Measurements from ENCODE around the gene NRIP1.

DNA sequence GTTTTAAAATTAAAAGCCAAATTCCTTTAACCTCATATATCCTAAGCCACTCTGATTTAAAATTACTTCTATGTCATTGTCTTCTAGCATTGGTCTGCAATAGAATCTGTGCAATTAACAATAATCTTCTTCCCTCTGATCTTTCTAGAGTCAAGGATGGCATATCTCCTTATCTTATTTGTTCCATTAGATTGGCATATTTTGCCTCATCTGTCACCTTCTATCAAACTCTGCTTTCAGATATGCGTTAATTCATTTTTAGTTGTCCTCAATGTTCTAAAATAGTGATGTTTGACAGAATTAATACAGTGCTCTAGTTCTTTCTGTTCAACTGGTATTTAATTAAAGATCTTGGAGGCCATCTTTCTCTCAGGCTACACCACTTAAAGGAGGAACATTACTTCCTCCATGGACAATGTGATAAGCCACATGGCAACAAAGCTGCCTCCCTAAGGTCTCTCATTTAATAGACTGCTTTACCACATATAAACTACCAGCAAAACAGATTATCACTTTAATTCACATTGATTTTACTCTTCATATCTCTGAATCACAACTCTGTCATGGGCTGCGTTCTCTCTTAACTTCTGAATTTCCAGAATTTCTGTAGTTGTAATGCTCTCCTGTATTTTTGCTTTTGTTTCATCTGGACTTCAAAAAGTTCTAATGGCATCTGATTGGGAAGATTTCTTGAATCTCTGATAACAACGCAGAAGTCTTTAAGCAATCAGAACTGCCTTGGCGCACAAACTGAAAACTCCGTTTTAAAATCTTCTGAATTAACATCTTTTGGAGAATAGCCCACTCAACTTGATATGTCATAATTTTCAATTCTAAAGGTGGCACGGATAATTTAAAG is 2.8 kb downstream of the NRIP1 start:
- TF ChIP-seq, protein P1, sequence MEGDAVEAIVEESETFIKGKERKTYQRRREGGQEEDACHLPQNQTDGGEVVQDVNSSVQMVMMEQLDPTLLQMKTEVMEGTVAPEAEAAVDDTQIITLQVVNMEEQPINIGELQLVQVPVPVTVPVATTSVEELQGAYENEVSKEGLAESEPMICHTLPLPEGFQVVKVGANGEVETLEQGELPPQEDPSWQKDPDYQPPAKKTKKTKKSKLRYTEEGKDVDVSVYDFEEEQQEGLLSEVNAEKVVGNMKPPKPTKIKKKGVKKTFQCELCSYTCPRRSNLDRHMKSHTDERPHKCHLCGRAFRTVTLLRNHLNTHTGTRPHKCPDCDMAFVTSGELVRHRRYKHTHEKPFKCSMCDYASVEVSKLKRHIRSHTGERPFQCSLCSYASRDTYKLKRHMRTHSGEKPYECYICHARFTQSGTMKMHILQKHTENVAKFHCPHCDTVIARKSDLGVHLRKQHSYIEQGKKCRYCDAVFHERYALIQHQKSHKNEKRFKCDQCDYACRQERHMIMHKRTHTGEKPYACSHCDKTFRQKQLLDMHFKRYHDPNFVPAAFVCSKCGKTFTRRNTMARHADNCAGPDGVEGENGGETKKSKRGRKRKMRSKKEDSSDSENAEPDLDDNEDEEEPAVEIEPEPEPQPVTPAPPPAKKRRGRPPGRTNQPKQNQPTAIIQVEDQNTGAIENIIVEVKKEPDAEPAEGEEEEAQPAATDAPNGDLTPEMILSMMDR (IDR thresholded peaks at IDR 0.05; ENCODE audit: extremely low read depth in 1 of 2, insufficient read depth in 1 of 2, low read depth in 1 of 2, low read length in 2 of 2) = no peak
- TF ChIP-seq POLR2AphosphoS5 (IDR thresholded peaks at IDR 0.05; ENCODE audit: insufficient read depth, low read depth, low read length) = no peak
- TF ChIP-seq JUN (IDR thresholded peaks at IDR 0.05; ENCODE audit: borderline replicate concordance, insufficient read depth, insufficient read length, low read depth) = no peak
- no peak for TF ChIP-seq EZH2 (IDR thresholded peaks at IDR 0.05; ENCODE audit: borderline replicate concordance, low read depth, low read length, severe bottlenecking)
- no peak for TF ChIP-seq GATA2 (IDR thresholded peaks at IDR 0.05; ENCODE audit: insufficient read depth, insufficient read length, low read depth, low read length)
- no peak for TF ChIP-seq POLR2A (IDR thresholded peaks at IDR 0.05; ENCODE audit: low read depth, low read length)
- TF ChIP-seq, protein P2, sequence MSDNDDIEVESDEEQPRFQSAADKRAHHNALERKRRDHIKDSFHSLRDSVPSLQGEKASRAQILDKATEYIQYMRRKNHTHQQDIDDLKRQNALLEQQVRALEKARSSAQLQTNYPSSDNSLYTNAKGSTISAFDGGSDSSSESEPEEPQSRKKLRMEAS (IDR thresholded peaks at IDR 0.05; ENCODE audit: insufficient read depth, insufficient read length) = no peak
- TF ChIP-seq FOS (IDR thresholded peaks at IDR 0.05; ENCODE audit: borderline replicate concordance, insufficient read depth, low read length) = no peak
- TF ChIP-seq MYC (IDR thresholded peaks at IDR 0.05; ENCODE audit: low read depth, low read length) = no peak

Data from endothelial cell of umbilical vein (primary cell).